Ascending aorta (tissue), 2 donors: ENCODE measurements around the gene SLC12A5. TPM values are rescaled to one million over a fixed set of nuclear protein-coding genes. Genes with fewer than 3 reads are reported as not detected.

Source experiments
- DNase-seq, 2 donors: peaks; one replicate each; pipeline ENCODE4 v3.0.0-alpha.2; 2019; ENCODE audit warnings: low spot score in 2 of 2
- H3K27ac ChIP-seq, 2 donors: fragments of 200-600 bp; sonication (generic); one replicate each; pipeline ENCODE4 v1.5.1; 2016 to 2017; ENCODE audit warnings: mild to moderate bottlenecking in 1 of 2
- H3K27me3 ChIP-seq: fragments of 200-600 bp; sonication (generic); one replicate; pipeline ENCODE4 v1.5.1; 2017
- H3K36me3 ChIP-seq, 2 donors: fragments of 200-600 bp; sonication (generic); one replicate each; pipeline ENCODE4 v1.5.1; 2016
- H3K4me1 ChIP-seq, 2 donors: fragments of 200-600 bp; sonication (generic); one replicate each; pipeline ENCODE4 v1.5.1; 2016 to 2017; ENCODE audit warnings: mild to moderate bottlenecking in 1 of 2
- H3K4me3 ChIP-seq, 2 donors: fragments of 200-600 bp; sonication (generic); one replicate each; pipeline ENCODE4 v1.5.1; 2016 to 2017; ENCODE audit warnings: mild to moderate bottlenecking in 1 of 2
- H3K9me3 ChIP-seq, 2 donors: fragments of 200-600 bp; sonication (generic); one replicate each; pipeline ENCODE4 v1.5.1; 2016
- CTCF ChIP-seq, 3 experiments: fragments of 200-600 bp in 2 of 3; fragments of 450-650 bp in 1 of 3; sonication (generic) in 2 of 3; IDR thresholded peaks; one replicate each; pipeline ENCODE4 v1.5.1; 2016 to 2019; ENCODE audit warnings: antibody characterized with exemption in 3 of 3, mild to moderate bottlenecking in 1 of 3, moderate library complexity in 1 of 3
- intact Hi-C: fragments of 100-400 bp; cut with DNase I; formaldehyde crosslinking; loops from one replicate; pipeline ENCODE4 v1.15.1; 2023
- total RNA-seq: library from RNA; depleted of rRNA; stranded (reverse); fragments of >200 nt; gene quantifications from one replicate; pipeline ENCODE4 v1.1.0, GENCODE V29; 2016

The SLC12A5 gene
- total RNA-seq, 1 donor from 2014 or later = not detected

- DNase-seq = no peak
- H3K4me1 ChIP-seq = peaks cover 0 to 3% of the 10 kb centered on the region in 2 donors
- peak overlapping the region in 1 of 2 donors; percentile 34 for H3K4me3 ChIP-seq
- peaks cover 22% of the 10 kb centered on the region for H3K27me3 ChIP-seq
- no peaks in the 10 kb centered on the region for H3K36me3 ChIP-seq
- TF ChIP-seq CTCF (IDR thresholded peaks at IDR 0.05) = peak; percentile 29 to 75 (median 38)
- H3K27ac ChIP-seq = no peak overlapping the region
- intact Hi-C loops = no loop called here
- H3K9me3 ChIP-seq = no peaks in the 10 kb centered on the region
These were observed 15.0 kb upstream of the SLC12A5 start for GRCh38 chr20:46013829-46014516.

- no peaks in the 10 kb centered on the region for H3K9me3 ChIP-seq
- H3K27ac ChIP-seq = no peak overlapping the region
- no peaks in the 10 kb centered on the region for H3K36me3 ChIP-seq
- peaks cover 22% of the 10 kb centered on the region for H3K27me3 ChIP-seq
- DNase-seq = no peak
- H3K4me3 ChIP-seq = peak overlapping the region in 1 of 2 donors; percentile 34
- no peak for TF ChIP-seq CTCF (IDR thresholded peaks at IDR 0.05)
- peaks cover 0 to 3% of the 10 kb centered on the region in 2 donors for H3K4me1 ChIP-seq
- intact Hi-C loops = no loop called here
These were observed 14.3 kb upstream of the SLC12A5 start for GRCh38 chr20:46014517-46015396.

- DNase-seq = no peak
- Histone ChIP-seq H3K4me1 (peaks cover 6 to 7% of the 10 kb centered on the region in 2 donors), H3K27ac (no peak overlapping the region), H3K27me3 (peaks cover 25% of the 10 kb centered on the region), H3K36me3 (no peaks in the 10 kb centered on the region), H3K4me3 (no peak overlapping the region), H3K9me3 (no peaks in the 10 kb centered on the region)
- intact Hi-C loops = no loop called here
- TF ChIP-seq CTCF (IDR thresholded peaks at IDR 0.05) = no peak
These were observed 11.7 kb upstream of the SLC12A5 start for GRCh38 chr20:46017272-46017671.

- no peak for TF ChIP-seq CTCF (IDR thresholded peaks at IDR 0.05)
- H3K4me1 ChIP-seq = peaks cover 6 to 7% of the 10 kb centered on the region in 2 donors
- H3K36me3 ChIP-seq = no peaks in the 10 kb centered on the region
- peaks cover 23% of the 10 kb centered on the region for H3K27me3 ChIP-seq
- no peaks in the 10 kb centered on the region for H3K9me3 ChIP-seq
- no peak overlapping the region for H3K4me3 ChIP-seq
- intact Hi-C loops = no loop called here
- H3K27ac ChIP-seq = no peak overlapping the region
- DNase-seq = no peak
These were observed 10.9 kb upstream of the SLC12A5 start for GRCh38 chr20:46018112-46018511.

GRCh38 chr20:46018611-46019010 lies 10.4 kb upstream of the SLC12A5 start:
- Histone ChIP-seq H3K4me1 (peaks cover 6 to 7% of the 10 kb centered on the region in 2 donors), H3K36me3 (no peaks in the 10 kb centered on the region), H3K27me3 (peaks cover 21% of the 10 kb centered on the region), H3K27ac (no peak overlapping the region), H3K9me3 (no peaks in the 10 kb centered on the region), H3K4me3 (no peak overlapping the region)
- intact Hi-C loops = no loop called here
- no peak for TF ChIP-seq CTCF (IDR thresholded peaks at IDR 0.05)
- no peak for DNase-seq
